ENCODE results near the gene TMPRSS6. TPM values are rescaled to one million over a fixed set of nuclear protein-coding genes. Genes with fewer than 3 reads are reported as not detected.

The TMPRSS6 gene
- total RNA-seq, 1 experiment from 2014 or later: not detected

GRCh38 chr22:37117092-37117491 lies 7.6 kb upstream of the TMPRSS6 start:
- no peak for DNase-seq (ENCODE audit: low read depth)

DNA sequence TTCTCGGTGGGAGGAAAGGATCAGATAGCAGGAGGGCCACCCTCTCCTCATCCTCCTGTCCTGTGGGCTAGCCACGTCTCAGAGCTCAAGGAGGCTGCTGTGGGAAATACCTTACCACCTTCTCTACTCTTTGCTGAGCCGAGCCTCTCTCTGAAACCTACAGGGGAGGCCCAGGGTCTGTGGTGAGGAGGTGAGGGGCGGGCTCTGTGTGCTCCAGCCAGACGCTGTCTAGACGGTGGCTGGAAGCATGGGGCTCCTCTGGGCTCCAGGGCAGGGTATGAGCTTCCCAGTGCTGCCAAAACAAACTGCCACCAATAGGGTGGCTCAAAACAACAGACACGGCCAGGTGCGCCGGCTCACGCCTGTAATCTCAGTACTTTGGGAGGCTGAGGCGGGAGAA lies 5.5 kb upstream of the TMPRSS6 start:
- DNase-seq (ENCODE audit: low read depth): no peak

DNA sequence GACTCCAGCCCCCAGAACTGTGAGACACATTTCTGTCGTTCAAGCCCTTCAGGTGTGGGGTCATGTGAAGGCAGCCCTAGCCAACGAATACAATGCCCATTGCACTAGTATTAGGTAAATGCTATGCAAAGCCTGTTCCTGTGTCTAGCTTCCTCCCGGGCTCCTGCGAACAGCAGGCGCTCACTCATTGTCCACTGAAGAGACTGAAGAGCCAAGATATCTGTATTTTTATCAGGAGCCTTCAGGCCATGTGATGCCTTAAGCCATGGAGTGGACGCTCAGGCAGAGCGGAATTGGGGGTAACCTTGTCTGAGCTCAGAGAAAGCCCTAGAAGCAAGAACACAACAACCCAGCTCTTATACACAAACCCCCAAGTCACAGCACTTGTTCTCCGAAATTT lies 4.2 kb upstream of the TMPRSS6 start:
- DNase-seq (ENCODE audit: low read depth): no peak

DNA sequence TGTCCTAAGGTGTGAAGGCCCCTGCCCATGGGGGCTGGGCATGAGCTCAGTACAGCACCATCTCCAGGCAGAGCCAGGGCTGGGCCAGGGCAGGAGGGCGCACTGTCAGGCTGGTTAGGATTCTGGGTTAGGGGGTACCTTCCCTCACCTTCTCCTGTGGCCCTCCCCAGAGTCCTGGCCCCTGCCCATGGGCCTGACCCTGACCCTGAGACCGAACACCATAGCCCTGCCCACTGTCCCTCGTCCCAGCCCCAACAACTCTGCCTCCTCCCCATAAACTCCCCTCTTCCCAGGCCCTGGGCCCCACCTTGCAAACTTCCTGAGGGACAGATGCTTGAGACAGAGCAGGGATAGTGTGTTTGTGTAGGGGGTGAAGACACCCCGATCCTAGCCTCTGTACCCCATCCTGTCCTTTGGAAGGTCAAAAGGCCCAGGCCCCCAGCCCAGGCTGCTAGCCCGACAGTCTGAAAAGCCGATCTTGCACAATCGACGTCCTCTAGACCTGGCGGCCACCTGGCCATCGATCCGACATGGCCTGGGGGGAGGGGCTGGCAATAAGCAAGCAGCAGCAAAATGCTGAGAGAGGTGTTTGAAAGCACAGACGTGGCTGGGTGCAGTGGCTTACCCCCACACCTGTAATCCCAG lies 2.7 kb upstream of the TMPRSS6 start:
- no peak for DNase-seq (ENCODE audit: low read depth)

DNA sequence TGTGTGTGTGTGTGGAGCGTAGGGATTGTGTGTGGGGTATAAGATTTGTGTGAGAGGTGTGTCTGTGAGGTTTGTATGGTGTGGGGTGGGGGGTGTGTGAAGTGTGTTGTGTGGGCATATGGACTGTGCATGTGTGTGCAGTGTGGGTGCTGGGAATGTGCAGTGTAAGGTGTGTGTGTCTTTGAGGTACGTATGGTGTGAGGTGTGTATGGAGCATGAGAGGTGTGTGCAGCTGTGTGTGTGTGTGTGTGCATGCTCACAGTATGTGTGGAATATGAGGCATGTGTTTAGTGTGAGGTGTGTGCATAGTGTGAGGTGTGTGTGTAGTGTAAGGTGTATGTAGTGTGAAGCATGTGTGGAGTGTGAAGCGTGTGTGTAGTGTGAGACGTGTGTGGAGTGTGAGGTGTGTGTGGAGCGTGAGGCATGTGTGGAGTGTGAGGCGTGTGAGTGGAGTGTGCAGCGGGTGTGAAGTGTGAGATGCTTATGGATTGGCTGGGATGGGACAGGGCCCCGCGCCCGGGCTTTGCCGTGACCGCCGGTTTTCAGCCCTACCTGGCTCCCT lies 1.7 kb upstream of the TMPRSS6 start:
- DNase-seq (ENCODE audit: low read depth): no peak

DNA sequence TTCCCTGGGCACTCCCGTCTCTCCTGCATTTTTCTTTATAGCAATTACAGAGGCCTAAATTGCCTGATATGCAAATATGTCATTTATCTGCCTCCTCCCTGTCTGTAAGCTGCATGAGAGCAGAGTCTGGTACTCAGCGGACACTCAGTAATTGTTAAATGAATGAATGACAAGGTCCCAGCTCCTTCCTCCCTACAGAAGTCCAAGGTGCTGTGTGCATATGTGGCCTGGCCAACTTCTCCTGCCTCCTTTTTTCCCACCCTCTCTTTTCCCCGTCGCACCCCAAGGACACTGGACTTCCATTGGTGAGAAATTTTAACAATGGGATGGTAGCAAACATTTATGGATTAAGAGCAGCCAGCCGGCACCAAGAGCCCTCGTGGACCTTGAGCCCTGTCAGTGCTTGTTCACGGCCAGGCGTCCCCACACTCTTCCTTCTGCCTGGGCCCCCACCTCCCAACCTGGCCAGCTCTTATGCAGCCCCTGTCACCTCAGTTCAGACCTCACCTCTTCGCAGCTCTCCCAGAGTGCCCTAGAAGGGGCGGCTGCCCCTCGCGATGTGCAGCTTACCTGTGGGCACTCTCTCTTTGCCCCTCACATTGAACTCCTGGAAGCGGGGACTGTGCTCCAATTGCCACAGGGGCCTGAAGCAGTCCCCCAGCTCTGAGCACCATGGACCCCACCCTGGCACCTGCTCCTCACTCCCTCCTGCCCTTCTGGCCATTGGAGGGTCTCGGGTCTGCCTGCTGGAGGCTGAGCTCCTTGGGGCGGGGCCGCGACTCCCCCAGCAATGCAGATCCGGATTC lies 1.5 kb downstream of the TMPRSS6 start:
- no peak for DNase-seq (ENCODE audit: low read depth)

DNA sequence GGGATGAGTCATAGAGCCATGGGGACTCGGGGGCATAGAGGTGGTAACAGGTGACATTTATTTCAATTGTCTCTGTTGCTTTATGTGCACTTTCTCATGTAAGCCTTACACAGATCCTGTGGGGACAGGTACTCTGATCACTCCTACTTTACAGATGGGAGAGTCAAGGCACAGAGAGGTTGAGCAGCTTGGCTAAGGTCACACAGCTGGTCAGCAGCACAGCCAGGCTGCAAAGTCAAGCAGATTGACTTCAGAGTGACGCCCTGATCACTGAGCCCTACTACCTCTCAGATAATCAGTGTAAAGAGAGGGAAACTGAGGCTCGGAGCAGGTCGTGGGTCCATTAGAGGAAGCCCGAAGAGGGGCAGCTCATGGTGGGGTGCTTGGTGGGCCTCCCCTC lies 3.5 kb downstream of the TMPRSS6 start:
- no peak for DNase-seq (ENCODE audit: low read depth)

DNA sequence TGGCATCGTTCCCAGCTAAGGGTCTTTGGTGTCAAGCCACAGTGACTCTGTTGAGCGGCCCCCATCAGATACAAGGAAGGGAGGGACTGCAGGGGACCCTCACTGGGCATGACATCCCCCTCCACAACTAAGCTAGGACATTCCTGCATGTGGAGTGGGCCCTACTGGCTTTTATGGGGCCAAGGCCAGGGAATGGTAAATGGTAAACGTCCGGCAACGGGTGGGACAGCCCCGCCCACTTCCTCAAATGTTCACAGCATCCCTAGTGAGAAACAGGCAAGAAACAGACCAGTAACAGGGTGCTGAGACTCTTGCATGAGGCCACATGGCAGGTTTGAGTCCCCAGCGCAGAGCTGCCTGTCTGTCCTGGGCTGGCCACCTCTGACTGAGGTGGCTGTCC lies 4.4 kb downstream of the TMPRSS6 start:
- no peak for DNase-seq (ENCODE audit: low read depth)

DNA sequence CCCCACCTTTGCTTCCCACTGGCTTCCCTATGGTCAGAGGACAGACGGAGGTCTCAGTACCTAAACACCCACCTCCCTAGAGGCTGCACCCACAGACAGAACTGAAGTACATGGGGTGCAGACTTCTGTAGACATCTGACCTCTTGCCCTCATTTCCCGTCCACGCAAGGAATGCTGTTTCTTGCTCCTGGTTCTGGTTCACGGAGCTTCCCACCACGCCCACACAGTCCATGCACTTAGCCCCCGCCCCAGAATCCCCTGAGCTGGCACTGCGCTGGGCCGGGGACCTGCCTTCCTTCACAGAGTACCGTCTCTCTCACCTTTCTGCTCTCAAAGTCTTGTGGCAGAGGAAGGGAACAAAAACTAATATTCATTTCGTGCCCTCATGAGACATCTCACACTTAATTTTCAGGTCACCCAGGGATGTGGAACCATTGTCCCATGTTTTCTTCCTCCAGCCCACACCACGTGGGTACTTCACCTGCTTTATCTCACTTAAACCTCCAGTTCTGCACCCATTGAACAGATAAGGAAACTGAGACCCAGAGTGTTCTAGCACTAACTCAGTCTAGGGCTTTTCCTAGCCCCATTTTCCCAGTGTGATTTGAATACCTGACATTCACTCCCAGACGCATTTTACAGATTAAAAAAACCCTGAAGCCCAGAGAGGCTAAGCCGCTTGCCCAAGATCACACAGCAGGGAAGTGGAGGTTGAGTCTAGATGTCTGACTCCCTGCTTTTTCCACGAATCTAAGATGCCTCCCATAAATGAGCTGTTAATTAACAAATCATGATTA lies 5.7 kb downstream of the TMPRSS6 start:
- DNase-seq (ENCODE audit: low read depth): no peak

DNA sequence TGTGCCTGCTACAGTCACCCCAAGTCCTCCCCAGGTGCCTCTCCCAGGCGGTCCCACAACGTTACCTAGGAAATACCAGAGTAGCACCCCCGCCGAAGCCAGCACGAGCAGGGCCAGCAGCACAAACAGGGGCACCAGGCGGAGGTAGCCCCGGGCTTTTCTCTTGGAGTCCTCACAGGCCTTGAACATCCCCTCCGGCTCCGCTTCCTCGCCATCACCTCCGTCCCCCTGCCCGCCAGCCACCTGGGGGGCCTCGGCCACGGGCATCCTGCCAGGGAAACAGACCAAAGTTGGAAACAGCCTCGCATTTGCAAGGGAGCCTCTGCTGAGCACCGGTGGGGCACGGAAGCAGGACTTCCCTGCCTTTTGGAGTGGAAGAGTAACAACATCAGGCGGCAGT lies 6.4 kb downstream of the TMPRSS6 start:
- no peak for DNase-seq (ENCODE audit: low read depth)

DNA sequence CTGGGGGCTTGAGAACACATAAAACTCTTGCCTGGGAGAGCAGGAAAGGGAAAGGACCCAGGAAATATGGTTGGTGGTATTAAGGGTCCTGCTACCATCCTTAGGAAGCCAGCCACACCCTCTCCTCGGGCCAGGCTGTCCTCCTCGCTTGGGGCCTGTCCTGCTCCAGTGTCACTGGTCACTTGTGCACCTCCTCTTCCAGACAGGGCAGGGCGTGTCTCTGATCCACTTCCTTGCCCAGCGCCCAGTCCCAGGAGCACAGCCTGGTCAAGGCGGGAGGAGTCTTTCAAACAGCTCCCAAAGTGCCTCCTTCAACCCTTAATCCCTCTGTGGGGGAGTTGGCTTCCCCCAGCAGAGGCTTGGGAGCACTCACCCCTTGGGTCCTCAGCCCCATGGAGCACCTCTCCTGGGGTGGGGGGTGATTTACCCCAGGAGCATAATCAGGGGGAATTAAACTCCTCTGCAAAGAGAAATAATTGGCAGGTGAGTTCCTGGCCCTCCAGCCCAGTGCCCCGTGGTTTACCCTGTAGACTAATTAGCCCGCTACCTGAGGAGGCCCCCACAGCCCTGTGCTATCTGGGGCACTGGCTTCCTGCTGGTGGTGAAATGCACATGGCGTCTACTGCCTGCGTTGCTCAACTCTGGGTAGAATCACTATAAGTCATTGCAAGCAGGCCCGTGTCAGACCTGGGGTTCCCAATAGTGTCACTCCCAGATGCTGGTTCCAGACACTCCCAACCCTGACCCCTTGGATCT lies 8.0 kb downstream of the TMPRSS6 start:
- DNase-seq (ENCODE audit: low read depth): no peak

GRCh38 chr22:37100589-37101127 lies 8.9 kb downstream of the TMPRSS6 start:
- DNase-seq (ENCODE audit: low read depth): no peak

GRCh38 chr22:37098976-37099591 lies 10.4 kb downstream of the TMPRSS6 start:
- DNase-seq (ENCODE audit: low read depth): no peak

DNA sequence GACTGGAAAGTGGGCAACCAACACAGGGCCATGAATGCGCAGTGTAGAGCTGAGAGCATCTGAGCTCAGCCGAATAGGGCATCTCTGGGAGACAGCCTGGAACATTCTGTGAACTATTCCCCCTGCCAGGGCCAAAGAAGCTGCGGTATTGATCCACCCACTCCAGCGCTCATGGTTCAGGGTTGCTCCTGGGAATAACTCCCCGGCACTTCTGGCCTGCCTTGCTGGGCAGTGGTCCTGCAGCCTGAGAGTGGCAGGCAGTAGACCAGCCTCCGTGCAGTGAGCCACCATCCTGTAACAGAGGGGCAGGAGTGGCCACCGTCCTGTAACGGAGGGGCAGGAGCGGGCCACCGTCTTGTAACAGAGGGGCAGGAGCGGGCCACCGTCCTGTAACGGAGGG lies 12.2 kb downstream of the TMPRSS6 start:
- no peak for DNase-seq (ENCODE audit: low read depth)

- DNase-seq (ENCODE audit: low read depth): no peak
These were observed 14.4 kb downstream of the TMPRSS6 start for GRCh38 chr22:37095113-37095512.

GRCh38 chr22:37094239-37094638 lies 15.3 kb downstream of the TMPRSS6 start:
- DNase-seq (ENCODE audit: low read depth): no peak

GRCh38 chr22:37092997-37093396 lies 16.5 kb downstream of the TMPRSS6 start:
- no peak for DNase-seq (ENCODE audit: low read depth)

- DNase-seq (ENCODE audit: low read depth): no peak
These were observed 17.5 kb downstream of the TMPRSS6 start for GRCh38 chr22:37091994-37092393.

GRCh38 chr22:37090920-37091695 lies 18.4 kb downstream of the TMPRSS6 start:
- no peak for DNase-seq (ENCODE audit: low read depth)

DNA sequence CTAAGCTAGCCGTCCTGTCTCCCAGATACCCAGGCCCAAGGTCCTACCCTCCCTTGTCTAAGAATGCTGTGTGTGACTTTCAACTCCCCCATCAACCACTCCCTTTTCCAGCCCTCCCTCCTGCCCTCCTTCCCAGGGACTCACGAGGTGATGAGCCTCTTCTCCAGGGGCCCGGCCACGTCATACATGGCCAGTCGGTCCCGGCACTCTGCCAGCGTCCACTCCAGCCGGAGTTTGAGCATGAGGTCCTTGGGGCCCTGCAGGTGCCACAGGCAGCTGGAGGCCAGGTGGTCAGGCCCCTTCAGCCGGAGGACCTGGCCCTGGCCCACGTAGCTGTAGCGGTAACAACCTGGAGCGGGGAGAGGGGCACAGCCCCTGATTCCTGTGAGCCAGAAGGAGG lies 20.1 kb downstream of the TMPRSS6 start:
- no peak for DNase-seq (ENCODE audit: low read depth)

Data from LHCN-M2 (cell line).